A673 (cell line): ENCODE measurements around the gene MYO5A. TPM values are rescaled to one million over a fixed set of nuclear protein-coding genes. Genes with fewer than 3 reads are reported as not detected.
"Not testable (repeated sequence)": the region's sequence is repeated elsewhere in the genome, so short reads cannot be mapped to it uniquely, and the experiment has no call there.

ENCODE experiments used
- BruUV-seq: library from RNA; stranded (reverse); fragments of 400-500 nt; replicated peaks from 2 replicates; lab custom pipeline; 2021; lab: Mats Ljungman, UMichigan
- CTCF ChIA-PET: fragments of 300-600 bp; sonication (Branson Sonifier 250); formaldehyde crosslinking; loops from one replicate; lab custom pipeline; 2022; ENCODE audit warnings: antibody characterized with exemption; lab: Charles Lee
- POLR2A ChIA-PET: fragments of 300-600 bp; sonication (Branson Sonifier 250); formaldehyde crosslinking; loops from one replicate; lab custom pipeline; 2022; ENCODE audit warnings: antibody characterized with exemption; ENCODE audit not compliant: low non-redundant PET; lab: Charles Lee
- DNase-seq: peaks from one replicate; pipeline ENCODE4 v3.0.0-alpha.2; 2015; ENCODE audit warnings: low spot score
- H3K27ac ChIP-seq: fragments of 200-600 bp; sonication (generic); 2 replicates; pipeline ENCODE4 v1.5.1; 2016; ENCODE audit warnings: mixed run types, low read depth, mild to moderate bottlenecking, mixed read lengths, antibody characterized with exemption, low read length; ENCODE audit not compliant: poor library complexity, severe bottlenecking
- H3K27me3 ChIP-seq: fragments of 200-600 bp; sonication (generic); replicated peaks from 2 replicates; pipeline ENCODE4 v1.6.1; 2017; ENCODE audit warnings: mixed run types, low read depth, mild to moderate bottlenecking, mixed read lengths, antibody characterized with exemption, low read length; ENCODE audit not compliant: insufficient read depth, poor library complexity
- H3K36me3 ChIP-seq: fragments of 200-600 bp; sonication (generic); 2 replicates; pipeline ENCODE4 v1.6.1; 2016; ENCODE audit warnings: mixed run types, mild to moderate bottlenecking, mixed read lengths, antibody characterized with exemption, low read length; ENCODE audit not compliant: insufficient read depth, poor library complexity, severe bottlenecking
- H3K4me1 ChIP-seq: fragments of 200-600 bp; sonication (generic); 2 replicates; pipeline ENCODE4 v1.6.1; 2017; ENCODE audit warnings: mixed run types, mild to moderate bottlenecking, mixed read lengths, antibody characterized with exemption, low read length; ENCODE audit not compliant: insufficient read depth, poor library complexity, severe bottlenecking
- H3K4me3 ChIP-seq: fragments of 200-600 bp; sonication (generic); 2 replicates; pipeline ENCODE4 v1.5.1; 2016; ENCODE audit warnings: low read depth, mixed run types, mild to moderate bottlenecking, mixed read lengths, low read length; ENCODE audit not compliant: poor library complexity, severe bottlenecking
- H3K9me3 ChIP-seq: fragments of 200-600 bp; sonication (generic); 2 replicates; pipeline ENCODE4 v1.6.1; 2016; ENCODE audit warnings: mixed run types, low read depth, mild to moderate bottlenecking, mixed read lengths, antibody characterized with exemption, low read length; ENCODE audit not compliant: poor library complexity, severe bottlenecking
- CTCF ChIP-seq: fragments of 300-800, 200-600 bp; sonication (generic); conservative IDR thresholded peaks from 2 replicates; pipeline ENCODE4 v1.5.1; 2017; ENCODE audit warnings: low read depth, mild to moderate bottlenecking, antibody characterized with exemption, low read length, moderate library complexity, mixed read lengths
- EZH2 ChIP-seq: fragments of 200-600 bp; sonication (generic); IDR thresholded peaks from 2 replicates; pipeline ENCODE4 v1.6.1; 2017; ENCODE audit warnings: borderline replicate concordance, low read depth, mild to moderate bottlenecking, mixed read lengths, antibody characterized with exemption, low read length; ENCODE audit not compliant: poor library complexity, severe bottlenecking
- intact Hi-C: fragments of 100-400 bp; cut with micrococcal nuclease; formaldehyde crosslinking; loops from one replicate; pipeline ENCODE4 v1.10.0; 2022; ENCODE audit not compliant: unreplicated experiment
- total RNA-seq: library from RNA; stranded (reverse); gene quantifications from 2 replicates; pipeline ENCODE4 v1.2.3, GENCODE V29; 2021

The MYO5A gene
- total RNA-seq, 1 experiment from 2014 or later = 16.8 TPM

DNA sequence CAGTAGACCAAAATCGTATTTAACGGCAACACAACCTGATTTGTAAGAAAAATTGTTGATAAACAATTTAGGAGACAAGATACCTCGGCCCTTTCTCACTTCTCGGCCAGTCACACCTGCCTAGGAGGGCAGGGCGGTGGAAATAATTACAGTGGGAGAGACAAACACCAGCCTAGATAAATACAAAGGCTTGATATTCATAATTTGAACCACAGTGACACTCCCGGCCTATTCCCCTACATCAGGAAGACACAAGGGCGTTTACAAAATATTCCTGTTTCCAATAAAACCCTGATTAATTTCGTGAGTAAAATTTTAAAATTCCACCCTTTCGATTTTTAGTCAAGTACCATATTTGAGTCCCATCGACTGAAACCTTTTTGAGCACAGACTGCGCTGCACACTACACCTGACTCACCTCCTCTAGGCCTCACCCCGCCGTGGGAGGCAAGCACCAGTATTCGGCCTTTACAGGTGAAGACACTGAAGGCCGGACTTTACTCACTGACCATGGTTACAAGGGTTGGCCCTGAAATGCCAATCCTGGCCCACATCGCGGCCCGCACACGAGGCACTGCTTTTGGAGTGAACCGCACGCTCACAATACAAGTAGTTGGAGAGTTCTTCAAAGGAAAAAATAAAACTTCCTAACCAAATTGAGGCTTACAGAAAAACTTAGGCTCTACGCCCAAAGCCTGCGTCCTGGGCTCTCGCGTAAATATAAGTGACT lies 39.4 kb upstream of the MYO5A start:
- peaks cover 8% of the 10 kb centered on the region for H3K4me1 ChIP-seq
- no peaks in the 10 kb centered on the region for H3K36me3 ChIP-seq
- H3K4me3 ChIP-seq = peak overlapping the region; percentile 57
- TF ChIP-seq EZH2 = no peak
- TF ChIP-seq CTCF = no peak
- CTCF ChIA-PET = no interaction called here
- TSS peak; percentile 43 for BruUV-seq
- peak overlapping the region; percentile 92 for H3K27ac ChIP-seq
- POLR2A ChIA-PET = no interaction called here
- DNase-seq = peak; percentile 9
- H3K27me3 ChIP-seq = no peaks in the 10 kb centered on the region
- H3K9me3 ChIP-seq = no peaks in the 10 kb centered on the region
- intact Hi-C loops = loop anchor here (5.0 kb wide), 1 partner anchor 109 kb away; the partner anchor contains the start of gene ATOSA

- peaks cover 8% of the 10 kb centered on the region for H3K4me1 ChIP-seq
- peak overlapping the region; percentile 57 for H3K4me3 ChIP-seq
- no peak overlapping the region for H3K27ac ChIP-seq
- no peaks in the 10 kb centered on the region for H3K9me3 ChIP-seq
- no peaks in the 10 kb centered on the region for H3K36me3 ChIP-seq
- no peak for DNase-seq
- no TSS peak for BruUV-seq
- no peaks in the 10 kb centered on the region for H3K27me3 ChIP-seq
- no peak for TF ChIP-seq CTCF
- no peak for TF ChIP-seq EZH2
- CTCF ChIA-PET = no interaction called here
- POLR2A ChIA-PET = interaction anchor here (0.6 kb wide), 1 partner anchor 311 kb away, joined by 3 read pairs; no protein-coding TSS in a partner anchor
- intact Hi-C loops = loop anchor here (5.0 kb wide), 1 partner anchor 110 kb away; the partner anchor contains the start of gene ATOSA
These were observed 38.2 kb upstream of the MYO5A start for GRCh38 chr15:52566889-52567288.

GRCh38 chr15:52565417-52566358 lies 37.0 kb upstream of the MYO5A start:
- not testable (repeated sequence) for BruUV-seq
- CTCF ChIA-PET = interaction anchor here (0.5 kb wide), 1 partner anchor 311 kb away, joined by 6 read pairs; no protein-coding TSS in a partner anchor

More at GRCh38 chr15:52565417-52566358, 37.0 kb upstream of the MYO5A start:
- intact Hi-C loops = loop anchor here (5.0 kb wide), 1 partner anchor 112 kb away; the partner anchor contains the start of gene ATOSA
- DNase-seq = peak; percentile 19
- H3K9me3 ChIP-seq, H3K27me3 ChIP-seq, H3K4me3 ChIP-seq, H3K4me1 ChIP-seq, H3K27ac ChIP-seq, H3K36me3 ChIP-seq, POLR2A ChIA-PET: not testable (repeated sequence)
